Dermis microvascular lymphatic vessel endothelial cell (primary cell): ENCODE data around the gene CDK5RAP1. TPM values are rescaled to one million over a fixed set of nuclear protein-coding genes. Genes with fewer than 3 reads are reported as not detected.

ENCODE experiments used
- DNase-seq, 2 donors: peaks; one replicate each; pipeline versions ENCODE4 v3.0.0 to v3.0.0-alpha.2; 2010; ENCODE audit warnings: low read depth in 2 of 2
- total RNA-seq: library from RNA; depleted of rRNA; stranded (reverse); fragments of >200 nt; gene quantifications from 2 replicates; pipeline ENCODE4 v1.2.1, GENCODE V29; 2014

The CDK5RAP1 gene
- total RNA-seq, 1 donor from 2014 or later: 20.5 TPM

DNA sequence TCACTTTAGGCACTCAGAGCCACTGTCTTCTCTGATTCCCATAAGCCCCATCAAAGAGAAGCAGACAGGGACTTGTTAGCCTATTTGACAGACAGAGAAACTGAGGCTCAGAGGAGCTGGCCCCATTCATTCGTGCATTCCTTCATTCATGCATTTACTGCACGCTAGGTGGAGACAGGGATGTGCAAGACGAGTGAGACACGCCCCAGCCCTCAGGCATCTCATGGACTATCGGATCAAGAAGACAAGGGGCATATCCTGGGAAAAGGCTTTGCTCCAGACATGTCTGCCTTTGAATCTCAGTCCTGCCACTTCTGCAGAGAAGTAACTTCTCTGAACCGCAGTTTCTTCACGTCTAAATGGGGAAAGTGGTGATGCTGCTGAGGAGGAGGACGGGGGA, 64.2 kb downstream of the CDK5RAP1 start:
- DNase-seq: no peak

- DNase-seq: no peak
Observed at GRCh38 chr20:33336375-33336774, 64.9 kb downstream of the CDK5RAP1 start.

- no peak for DNase-seq
Observed at GRCh38 chr20:33334111-33334510, 67.2 kb downstream of the CDK5RAP1 start.

GRCh38 chr20:33333616-33334015, 67.7 kb downstream of the CDK5RAP1 start:
- no peak for DNase-seq

GRCh38 chr20:33332905-33333456, 68.3 kb downstream of the CDK5RAP1 start:
- DNase-seq: no peak

DNA sequence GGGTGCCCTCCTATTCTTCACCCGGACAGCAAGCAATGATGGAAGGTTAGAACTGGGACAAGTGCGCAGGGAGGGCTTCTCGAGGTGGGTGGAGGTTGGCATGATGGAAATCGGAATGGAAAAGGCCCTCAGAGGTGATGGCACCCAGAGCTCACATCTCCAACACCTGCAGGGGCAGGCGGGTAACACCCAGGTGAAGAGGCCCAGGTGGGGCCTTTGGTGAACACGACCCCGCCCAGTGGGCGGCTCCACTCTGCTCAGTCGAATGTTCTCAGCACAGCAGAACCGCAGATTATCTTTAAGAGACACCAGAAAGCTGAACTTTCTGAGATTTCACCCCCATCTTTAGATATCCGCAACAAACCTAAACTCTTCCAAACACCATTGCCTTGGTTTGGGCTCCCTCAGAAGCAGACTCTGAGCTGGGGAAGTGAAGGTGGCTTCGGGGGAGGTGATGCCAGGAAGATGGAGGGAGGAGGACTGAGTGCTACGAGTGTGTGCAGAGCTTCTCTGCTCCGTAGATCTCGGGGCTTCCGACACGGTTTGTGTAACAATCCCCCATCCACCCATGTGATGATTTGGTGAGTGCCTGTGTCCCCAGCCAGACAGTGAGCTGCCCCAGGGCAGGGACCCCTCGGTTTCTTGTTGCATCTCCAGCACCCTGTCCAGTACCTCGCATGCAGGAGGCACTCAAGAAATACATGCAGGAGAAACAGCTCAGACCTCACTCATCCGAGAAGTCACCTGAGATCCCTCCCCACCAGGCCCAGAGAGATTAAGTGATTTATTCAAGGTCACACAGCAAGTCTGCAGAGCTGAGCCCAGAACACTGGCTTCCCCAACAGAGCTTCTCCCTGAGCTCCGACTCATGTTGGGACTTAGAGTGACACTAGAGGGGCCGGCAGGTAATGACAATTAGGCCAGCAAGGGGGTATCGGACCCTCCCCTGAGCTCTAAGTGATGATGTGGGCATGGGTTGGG, 72.9 kb downstream of the CDK5RAP1 start:
- no peak for DNase-seq

- DNase-seq: no peak
Observed at GRCh38 chr20:33325350-33325749, 76.0 kb downstream of the CDK5RAP1 start.

- no peak for DNase-seq
Observed at GRCh38 chr20:33323236-33323635, 78.1 kb downstream of the CDK5RAP1 start.

DNA sequence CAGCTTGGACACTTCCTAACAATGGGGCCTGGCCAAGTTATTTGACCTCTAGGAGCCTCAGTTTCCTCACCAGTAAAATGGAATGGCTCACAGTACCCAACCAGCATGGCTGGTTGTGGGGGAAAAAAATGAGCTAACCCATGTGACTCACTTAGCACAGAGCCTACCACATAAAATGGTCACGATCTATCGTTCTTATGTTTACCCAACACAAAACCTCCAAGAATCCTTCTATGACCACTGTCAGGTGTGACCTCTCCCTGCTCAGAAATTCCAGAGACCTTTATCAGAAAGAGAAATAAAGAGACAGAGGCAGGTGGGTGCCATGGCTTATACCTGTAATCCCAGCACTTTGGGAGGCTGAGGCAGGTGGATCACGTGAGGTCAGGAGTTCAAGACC, 78.9 kb downstream of the CDK5RAP1 start:
- DNase-seq: no peak

DNA sequence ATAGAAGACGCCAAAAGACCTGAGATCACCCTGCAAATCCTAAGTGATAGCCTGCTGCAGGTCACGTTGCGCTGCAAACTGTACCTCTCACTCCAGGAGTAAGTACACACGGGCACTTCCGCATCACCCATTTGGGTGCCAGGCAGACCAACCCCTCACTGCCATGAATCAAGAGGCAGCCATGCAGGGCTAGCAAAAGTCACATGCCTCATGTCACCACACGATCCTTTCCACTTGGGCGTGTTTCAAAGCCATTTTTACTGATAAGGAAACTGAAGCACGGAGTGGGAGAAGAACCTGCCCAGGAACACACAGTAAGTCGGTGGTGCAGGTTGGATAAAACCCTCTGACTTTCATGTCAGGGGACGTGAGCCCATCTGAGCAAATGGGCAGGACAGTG, 81.3 kb downstream of the CDK5RAP1 start:
- no peak for DNase-seq

GRCh38 chr20:33318096-33318429, 83.3 kb downstream of the CDK5RAP1 start:
- no peak for DNase-seq

DNA sequence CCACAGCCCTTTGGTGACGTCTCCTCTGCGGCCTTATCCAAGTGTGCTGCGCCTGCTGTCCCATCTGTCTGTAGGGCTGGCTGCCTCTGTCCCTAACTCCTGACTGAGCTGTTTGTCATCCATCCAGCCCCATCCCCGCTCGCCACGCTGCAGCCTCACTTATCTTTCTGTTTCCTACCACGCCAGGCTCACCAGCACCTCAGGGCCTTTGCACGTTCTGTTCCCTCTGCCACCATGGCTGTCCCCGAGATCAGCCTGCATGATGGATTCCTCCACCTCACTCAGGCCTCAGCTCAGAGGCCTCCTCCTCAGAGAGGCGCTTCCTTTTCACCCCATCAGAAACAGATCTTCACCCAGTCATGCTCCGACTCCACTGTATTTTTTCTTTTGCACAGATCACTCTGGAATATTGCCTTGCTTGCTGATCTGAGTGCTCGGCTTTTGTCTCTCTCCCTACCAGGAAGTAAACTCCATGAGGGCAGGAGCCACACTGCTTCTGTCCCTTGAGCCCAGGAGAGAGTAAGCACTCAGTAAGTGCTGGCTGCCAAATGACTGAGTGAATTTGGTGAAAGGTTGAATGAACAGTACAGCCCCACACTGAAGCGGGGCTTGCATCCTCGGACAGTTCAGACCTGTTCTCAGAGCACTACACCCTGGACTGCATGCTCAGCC, 83.8 kb downstream of the CDK5RAP1 start:
- no peak for DNase-seq

GRCh38 chr20:33316958-33317357, 84.4 kb downstream of the CDK5RAP1 start:
- DNase-seq: no peak

- DNase-seq: no peak
Observed at GRCh38 chr20:33316343-33316742, 85.0 kb downstream of the CDK5RAP1 start.

- no peak for DNase-seq
Observed at GRCh38 chr20:33313686-33314314, 87.5 kb downstream of the CDK5RAP1 start.

- no peak for DNase-seq
Observed at GRCh38 chr20:33312583-33312982, 88.7 kb downstream of the CDK5RAP1 start.

DNA sequence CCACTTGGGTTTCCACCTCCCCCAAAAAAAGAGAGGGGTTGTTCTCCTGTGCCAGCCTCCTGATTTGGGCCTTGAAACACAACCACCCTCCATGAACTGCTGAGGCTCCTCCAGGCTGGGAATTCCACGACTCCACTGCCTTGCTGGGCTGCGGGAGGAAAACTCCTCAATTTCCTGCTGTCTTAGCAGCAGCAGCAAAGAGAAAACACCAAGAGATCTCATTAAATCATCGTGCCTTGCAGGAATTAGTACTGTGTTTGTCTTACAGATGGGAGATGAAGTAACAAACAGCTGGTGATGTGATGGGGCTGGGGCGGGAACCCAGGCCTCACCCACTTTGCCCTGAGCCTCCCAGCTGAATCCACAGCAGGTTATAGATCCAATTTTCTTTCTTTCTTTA, 89.3 kb downstream of the CDK5RAP1 start:
- DNase-seq: no peak

DNA sequence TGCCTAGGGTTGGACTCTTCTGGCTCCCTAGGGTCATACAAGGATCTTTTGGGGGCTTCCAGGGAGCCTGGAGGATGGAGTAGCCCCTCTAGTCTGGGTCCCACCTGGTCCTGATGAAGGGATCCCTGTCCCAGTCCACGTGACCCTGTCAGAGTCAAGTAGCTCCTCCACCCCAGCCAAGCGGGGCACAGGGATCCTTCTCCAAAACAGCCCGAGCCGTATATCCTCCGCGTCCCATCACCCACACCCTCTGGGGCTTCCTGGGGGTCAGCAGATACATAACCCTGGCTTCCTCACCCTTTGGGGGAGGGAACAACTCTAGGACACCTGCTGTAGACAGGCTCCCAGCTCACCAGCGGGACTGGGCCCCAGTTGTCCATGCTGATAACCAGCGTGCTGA, 90.3 kb downstream of the CDK5RAP1 start:
- DNase-seq: no peak

- no peak for DNase-seq
Observed at GRCh38 chr20:33310327-33310899, 90.9 kb downstream of the CDK5RAP1 start.

GRCh38 chr20:33309631-33310030, 91.7 kb downstream of the CDK5RAP1 start:
- no peak for DNase-seq
